Smooth muscle cell (in vitro differentiated cells): Measurements from ENCODE around the gene LDB2. TPM values are rescaled to one million over a fixed set of nuclear protein-coding genes. Genes with fewer than 3 reads are reported as not detected.

ENCODE experiments used
- DNase-seq: peaks from one replicate; lab custom pipeline; 2025; ENCODE audit not compliant: unreplicated experiment; lab: John Stamatoyannopoulos, UW
- H2AFZ ChIP-seq: fragments of 200-600 bp; sonication (generic); 2 replicates; pipeline ENCODE4 v1.6.0; 2016; ENCODE audit warnings: antibody characterized with exemption, low read depth, mild to moderate bottlenecking
- H3F3A ChIP-seq: fragments of 200-600 bp; sonication (generic); 2 replicates; pipeline ENCODE4 v1.6.0; 2017; ENCODE audit warnings: antibody characterized with exemption, low read depth
- H3K27ac ChIP-seq: fragments of 200-600 bp; sonication (generic); 2 replicates; pipeline ENCODE4 v1.5.1; 2016; ENCODE audit warnings: low read depth, mild to moderate bottlenecking
- H3K27me3 ChIP-seq: fragments of 200-600 bp; sonication (generic); 2 replicates; pipeline ENCODE4 v1.6.1; 2016; ENCODE audit warnings: low read depth, mild to moderate bottlenecking
- H3K36me3 ChIP-seq: fragments of 200-600 bp; sonication (generic); 2 replicates; pipeline ENCODE4 v1.5.1; 2016; ENCODE audit warnings: low read depth
- H3K4me1 ChIP-seq: fragments of 200-600 bp; sonication (generic); 2 replicates; pipeline ENCODE4 v1.5.1; 2016; ENCODE audit warnings: low read depth
- H3K4me2 ChIP-seq: fragments of 200-600 bp; sonication (generic); 2 replicates; pipeline ENCODE4 v1.6.0; 2016; ENCODE audit warnings: mild to moderate bottlenecking
- H3K4me3 ChIP-seq: fragments of 200-600 bp; sonication (generic); 2 replicates; pipeline ENCODE4 v1.5.1; 2016; ENCODE audit warnings: mild to moderate bottlenecking
- H3K79me2 ChIP-seq: fragments of 200-600 bp; sonication (generic); 2 replicates; pipeline ENCODE4 v1.6.0; 2016; ENCODE audit warnings: low read depth, mild to moderate bottlenecking
- H3K9ac ChIP-seq: fragments of 200-600 bp; sonication (generic); 2 replicates; pipeline ENCODE4 v1.6.0; 2016; ENCODE audit warnings: low read depth
- H3K9me3 ChIP-seq: fragments of 200-600 bp; sonication (generic); replicated peaks from 2 replicates; pipeline ENCODE4 v1.5.1; 2016; ENCODE audit warnings: low read depth
- H4K20me1 ChIP-seq: fragments of 200-600 bp; sonication (generic); 2 replicates; pipeline ENCODE4 v1.6.0; 2016; ENCODE audit warnings: low read depth
- WGBS: methylation state at CpG from one replicate; pipeline ENCODE4 v1.1.7; 2016; ENCODE audit warnings: low lambda C conversion rate; 5-methylcytosine and 5-hydroxymethylcytosine counted together
- polyA plus RNA-seq: library from polyadenylated mRNA; unstranded; fragments of >200 nt; fragmentation: Nextera tagmentation; extraction: Ambion mirVana; gene quantifications from 2 replicates; pipeline ENCODE4 v1.2.1, GENCODE V29; 2016
- total RNA-seq: library from RNA; depleted of rRNA; stranded (reverse); fragments of >200 nt; gene quantifications from 2 replicates; pipeline ENCODE4 v1.2.3, GENCODE V29; 2014
- TF ChIP-seq, protein P1 (sequence below): fragments of 200-600 bp; sonication (generic); IDR thresholded peaks from 2 replicates; pipeline ENCODE4 v1.5.1; 2017; ENCODE audit warnings: borderline replicate concordance, mild to moderate bottlenecking, antibody characterized with exemption; ENCODE audit not compliant: insufficient read depth, poor library complexity, severe bottlenecking

Gene LDB2
- total and polyA plus RNA-seq, 2 experiments from 2014 or later = 30.6 to 61.5 TPM

DNA sequence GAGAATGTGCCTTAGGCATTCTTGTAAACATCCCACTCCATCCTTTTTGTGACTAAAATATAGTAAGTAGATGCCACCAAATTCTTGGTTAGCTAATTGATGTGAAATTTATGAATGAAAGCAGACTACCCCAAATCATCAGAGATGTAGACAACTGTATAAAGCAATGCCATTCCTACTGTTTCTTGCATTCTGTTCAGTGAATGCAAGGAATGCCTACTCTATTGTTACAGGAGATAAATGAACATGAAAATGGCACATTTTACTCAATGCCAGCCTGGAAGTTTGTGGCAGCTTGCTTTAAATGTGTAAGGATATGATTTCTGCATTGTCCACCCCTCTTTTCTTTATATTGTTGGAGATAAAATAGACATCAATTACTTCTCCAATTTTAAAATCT is 317.9 kb downstream of the LDB2 start:
- Histone ChIP-seq H3K27ac (no peak overlapping the region), H3K4me1 (no peaks in the 10 kb centered on the region), H3K9ac (no peak overlapping the region), H3K4me2 (no peak overlapping the region), H3K27me3 (no peaks in the 10 kb centered on the region), H3F3A (no peaks in the 10 kb centered on the region), H4K20me1 (no peaks in the 10 kb centered on the region), H3K4me3 (no peak overlapping the region), H2AFZ (no peak overlapping the region), H3K79me2 (no peaks in the 10 kb centered on the region), H3K9me3 (no peaks in the 10 kb centered on the region), H3K36me3 (no peaks in the 10 kb centered on the region)
- TF ChIP-seq, protein P1, sequence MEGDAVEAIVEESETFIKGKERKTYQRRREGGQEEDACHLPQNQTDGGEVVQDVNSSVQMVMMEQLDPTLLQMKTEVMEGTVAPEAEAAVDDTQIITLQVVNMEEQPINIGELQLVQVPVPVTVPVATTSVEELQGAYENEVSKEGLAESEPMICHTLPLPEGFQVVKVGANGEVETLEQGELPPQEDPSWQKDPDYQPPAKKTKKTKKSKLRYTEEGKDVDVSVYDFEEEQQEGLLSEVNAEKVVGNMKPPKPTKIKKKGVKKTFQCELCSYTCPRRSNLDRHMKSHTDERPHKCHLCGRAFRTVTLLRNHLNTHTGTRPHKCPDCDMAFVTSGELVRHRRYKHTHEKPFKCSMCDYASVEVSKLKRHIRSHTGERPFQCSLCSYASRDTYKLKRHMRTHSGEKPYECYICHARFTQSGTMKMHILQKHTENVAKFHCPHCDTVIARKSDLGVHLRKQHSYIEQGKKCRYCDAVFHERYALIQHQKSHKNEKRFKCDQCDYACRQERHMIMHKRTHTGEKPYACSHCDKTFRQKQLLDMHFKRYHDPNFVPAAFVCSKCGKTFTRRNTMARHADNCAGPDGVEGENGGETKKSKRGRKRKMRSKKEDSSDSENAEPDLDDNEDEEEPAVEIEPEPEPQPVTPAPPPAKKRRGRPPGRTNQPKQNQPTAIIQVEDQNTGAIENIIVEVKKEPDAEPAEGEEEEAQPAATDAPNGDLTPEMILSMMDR = no peak
- DNase-seq = no peak

DNA sequence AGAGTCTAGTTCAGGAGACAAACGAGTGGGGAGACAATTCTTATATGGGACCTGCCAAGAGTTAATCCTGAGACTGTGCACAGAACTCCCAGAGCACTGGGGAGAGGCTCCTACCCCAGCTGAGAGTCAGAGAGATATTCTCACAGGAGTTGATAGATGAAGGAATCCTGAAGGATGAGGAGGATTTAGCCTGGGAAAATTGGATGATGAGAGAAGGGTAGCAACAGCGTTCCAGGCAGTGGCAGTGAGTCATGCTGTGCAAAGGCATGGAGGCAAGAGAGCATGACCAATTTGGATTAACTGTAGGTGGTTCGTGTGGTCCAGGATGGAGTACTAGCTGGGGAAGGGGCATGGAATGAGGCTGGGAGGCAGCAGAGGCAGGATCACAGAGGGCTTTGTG is 318.6 kb downstream of the LDB2 start:
- Histone ChIP-seq H3K27ac (no peak overlapping the region), H3K4me2 (no peak overlapping the region), H3K36me3 (no peaks in the 10 kb centered on the region), H3K27me3 (no peaks in the 10 kb centered on the region), H3K4me3 (no peak overlapping the region), H3K79me2 (no peaks in the 10 kb centered on the region), H3K9ac (no peak overlapping the region), H3K9me3 (no peaks in the 10 kb centered on the region), H2AFZ (no peak overlapping the region), H3F3A (no peaks in the 10 kb centered on the region), H3K4me1 (no peaks in the 10 kb centered on the region), H4K20me1 (no peaks in the 10 kb centered on the region)
- 39% methylated on average over 3 of the region's 3 CpGs for WGBS
- DNase-seq = no peak
- TF ChIP-seq, protein P1 = no peak

DNA sequence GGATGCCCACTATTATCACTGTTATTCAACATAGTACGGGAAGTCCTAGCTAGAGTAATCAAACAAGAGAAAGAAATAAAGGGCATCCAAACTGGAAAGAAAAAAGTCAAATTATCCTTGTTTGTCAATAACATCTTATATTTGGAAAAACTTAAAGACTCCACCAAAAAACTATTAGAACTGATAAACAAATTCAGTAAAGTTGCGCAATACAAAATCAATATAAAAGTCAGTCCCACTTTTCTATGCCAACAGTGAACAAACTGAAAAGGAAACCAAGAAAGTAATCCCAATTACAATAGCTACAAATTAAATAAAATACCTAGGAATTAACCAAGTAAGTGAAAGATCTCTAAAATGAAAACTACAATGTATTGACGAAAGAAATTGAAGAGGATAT is 321.3 kb downstream of the LDB2 start:
- no peak for DNase-seq
- WGBS = over 99% methylated on average over 3 of the region's 3 CpGs
- H3K4me1 ChIP-seq = no peaks in the 10 kb centered on the region

DNA sequence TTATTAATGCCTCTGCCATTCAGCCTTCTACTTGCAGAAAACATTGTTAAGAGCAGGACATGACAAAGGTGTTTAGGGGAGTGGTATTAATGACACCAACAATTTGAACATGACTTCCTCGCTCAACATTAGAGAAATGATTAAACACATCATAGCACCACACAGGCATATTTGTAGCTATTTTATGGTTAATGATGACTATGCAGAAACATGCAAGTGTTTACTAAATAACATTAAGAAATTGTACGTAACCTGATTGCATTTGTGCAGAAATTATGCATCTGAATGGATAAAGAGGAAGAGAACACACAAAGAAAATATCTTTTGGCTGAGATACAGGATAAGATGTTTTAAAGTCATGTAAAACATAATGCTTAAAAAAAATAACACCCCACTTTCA is 323.5 kb downstream of the LDB2 start:
- Histone ChIP-seq H3K4me3 (no peak overlapping the region), H3K4me2 (no peak overlapping the region), H2AFZ (no peak overlapping the region), H4K20me1 (no peaks in the 10 kb centered on the region), H3F3A (no peaks in the 10 kb centered on the region), H3K27ac (no peak overlapping the region), H3K36me3 (no peaks in the 10 kb centered on the region), H3K9ac (no peak overlapping the region), H3K79me2 (no peaks in the 10 kb centered on the region), H3K27me3 (no peaks in the 10 kb centered on the region), H3K4me1 (no peaks in the 10 kb centered on the region), H3K9me3 (no peaks in the 10 kb centered on the region)
- WGBS = 95% methylated on average over 2 of the region's 2 CpGs
- no peak for DNase-seq
- TF ChIP-seq, protein P1 = no peak

More for the DNA sequence above, 321.3 kb downstream of the LDB2 start:
- Histone ChIP-seq H3K4me2 (no peak overlapping the region), H3K36me3 (no peaks in the 10 kb centered on the region), H3K9ac (no peak overlapping the region), H3K27me3 (no peaks in the 10 kb centered on the region), H3K79me2 (no peaks in the 10 kb centered on the region), H4K20me1 (no peaks in the 10 kb centered on the region), H3K9me3 (no peaks in the 10 kb centered on the region), H2AFZ (no peak overlapping the region), H3K27ac (no peak overlapping the region), H3F3A (no peaks in the 10 kb centered on the region), H3K4me3 (no peak overlapping the region)
- TF ChIP-seq, protein P1 = no peak
